ENCODE measurements around the gene ID3. TPM values are rescaled to one million over a fixed set of nuclear protein-coding genes. Genes with fewer than 3 reads are reported as not detected.
"Not testable (repeated sequence)": the region's sequence is repeated elsewhere in the genome, so short reads cannot be mapped to it uniquely, and the experiment has no call there.

The ID3 gene
- polyA plus RNA-seq, 10 donors, result 37.3 to 88.9 (median 60.3) TPM

DNA sequence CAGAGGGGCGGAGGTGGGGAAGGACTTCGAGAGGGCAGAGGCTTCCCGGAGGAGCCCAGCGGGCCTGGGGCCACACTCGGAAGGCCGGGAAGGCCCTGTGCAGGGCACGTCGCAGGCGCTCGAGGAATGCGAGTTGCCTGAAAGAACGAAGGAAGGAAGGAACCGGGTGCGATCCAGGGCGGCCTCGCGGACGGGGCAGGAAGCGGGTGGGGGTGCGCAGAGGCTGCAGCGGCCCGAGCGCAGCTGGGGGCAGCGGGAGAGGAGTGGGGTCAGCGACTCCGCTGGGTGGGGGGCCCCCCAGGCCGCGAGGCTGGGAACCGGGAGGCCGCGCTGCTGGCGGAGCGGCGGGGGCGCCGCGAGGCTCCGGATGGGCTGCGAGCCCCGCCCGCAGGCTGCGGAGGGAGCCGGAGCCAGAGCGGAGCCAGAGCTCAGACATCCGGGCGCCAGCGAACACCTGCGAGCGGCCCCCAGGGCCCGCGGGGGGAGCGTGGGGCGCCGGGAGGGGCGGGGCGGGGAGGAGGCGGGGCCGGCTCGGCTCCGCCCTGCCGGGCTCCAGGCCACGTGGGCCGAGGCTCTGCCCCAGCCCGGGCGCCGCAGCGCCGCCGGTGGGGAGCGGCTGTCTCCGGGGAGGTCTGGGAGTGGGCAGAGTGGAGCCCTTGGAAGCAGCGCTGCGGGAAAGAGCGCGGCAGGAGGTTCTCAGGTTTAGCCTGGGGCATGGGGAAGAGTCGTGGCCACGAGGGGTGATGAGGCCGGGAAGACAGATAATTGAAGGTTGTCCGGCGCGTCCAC lies 4.6 kb downstream of the ID3 start:
- DNase-seq, result peak; percentile 89 to 92 (median 91)

DNA sequence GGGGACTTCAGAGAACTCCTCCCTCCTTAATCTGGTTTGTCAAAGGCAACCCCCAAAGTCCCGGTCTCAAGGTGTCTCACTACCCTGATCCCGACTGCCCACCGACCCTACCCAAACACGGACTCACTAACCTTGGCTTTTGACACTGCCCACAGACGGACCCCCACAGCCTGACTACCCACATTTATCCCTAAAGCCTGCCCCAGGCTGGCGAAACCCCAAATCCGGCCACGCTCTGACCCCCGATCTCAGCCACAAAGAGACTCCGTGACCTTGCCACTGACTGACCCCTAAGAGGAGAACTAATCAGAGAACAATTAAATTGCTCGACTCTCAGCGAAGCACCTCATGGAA lies 5.2 kb downstream of the ID3 start:
- no peak for DNase-seq

DNA sequence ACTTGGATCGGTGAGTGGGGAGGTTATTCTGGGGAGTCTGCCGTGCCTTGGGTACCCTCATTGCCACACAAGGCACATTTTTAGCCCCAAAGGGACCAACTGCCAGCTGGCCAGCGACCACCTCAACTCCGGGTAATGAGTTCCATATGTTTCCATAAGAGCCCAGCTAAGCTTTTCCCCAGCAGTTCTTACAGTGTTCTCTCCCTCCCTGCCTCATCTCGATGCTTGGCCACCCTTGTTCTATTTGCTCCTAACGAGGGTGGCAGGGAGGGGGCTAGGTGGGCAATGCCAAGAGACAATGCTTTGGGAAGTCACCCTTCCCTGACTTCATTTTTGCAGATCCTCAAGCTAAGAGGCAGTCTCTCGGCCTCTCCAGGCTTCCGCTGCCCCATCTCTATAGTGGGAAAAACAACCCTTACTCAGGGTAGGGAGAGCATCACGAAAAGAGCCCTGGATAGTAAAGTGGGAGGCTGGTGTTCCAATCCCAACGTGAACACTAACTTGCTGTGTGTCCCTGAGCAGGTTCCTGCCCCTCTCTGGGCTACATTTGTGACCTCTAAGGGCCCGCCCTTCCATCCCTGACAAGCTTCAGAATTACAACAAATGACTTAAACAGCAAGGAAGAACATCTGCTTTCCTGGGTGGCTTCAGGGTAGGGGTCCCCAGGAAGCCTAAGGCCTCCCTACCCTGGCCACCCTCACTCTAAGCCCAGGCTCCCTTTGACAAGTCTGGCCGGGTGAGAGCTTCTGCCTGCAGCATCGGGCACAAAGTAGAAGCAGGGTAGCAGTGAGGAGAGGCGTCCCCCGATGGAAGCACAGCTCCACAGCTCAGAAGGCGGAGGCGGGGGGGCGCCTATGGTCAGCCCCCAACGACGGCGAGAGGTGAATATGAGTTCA lies 5.8 kb downstream of the ID3 start:
- peak in 1 of 3 donors; percentile 75 for DNase-seq

DNA sequence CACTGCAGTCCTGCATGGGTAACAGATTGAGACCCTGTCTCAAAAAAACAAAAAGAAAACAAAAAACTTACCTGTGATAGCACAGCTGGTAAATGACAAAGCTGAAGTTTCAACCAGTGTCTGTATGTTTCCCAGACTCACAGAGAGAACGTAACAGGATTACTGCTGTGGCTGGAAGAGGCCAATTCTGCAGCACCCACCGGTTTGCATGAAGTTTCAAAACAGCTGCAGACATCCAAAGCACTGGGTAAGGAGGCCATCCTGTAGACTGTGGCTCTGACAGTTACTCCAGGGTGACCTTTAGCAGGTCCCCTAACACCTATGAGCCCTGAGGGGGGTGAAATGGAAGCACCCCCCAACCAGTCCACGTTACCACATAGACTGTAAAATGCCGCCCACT lies 7.5 kb downstream of the ID3 start:
- DNase-seq, result no peak

DNA sequence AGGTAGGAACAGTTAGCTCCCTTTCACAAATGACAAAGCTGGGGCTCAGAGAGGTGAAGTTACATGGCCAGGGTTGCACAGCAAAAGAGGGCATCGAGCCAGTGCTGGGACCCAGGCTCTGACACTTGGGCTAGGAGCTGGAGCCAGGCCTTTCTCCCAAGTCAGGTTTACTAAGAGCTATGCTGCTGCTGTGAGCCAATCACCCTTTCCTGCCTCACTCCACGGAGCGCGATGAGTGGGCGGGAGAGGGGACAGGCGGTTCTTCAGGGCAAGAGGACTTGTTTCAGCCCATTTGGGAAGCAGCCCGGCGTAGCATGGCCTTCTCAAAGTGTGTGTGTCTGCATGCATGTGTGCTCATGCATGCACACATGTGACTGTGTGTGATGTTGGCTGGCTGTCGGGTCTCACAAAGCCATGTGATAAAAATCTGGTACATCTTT lies 10.6 kb downstream of the ID3 start:
- DNase-seq, result no peak

DNA sequence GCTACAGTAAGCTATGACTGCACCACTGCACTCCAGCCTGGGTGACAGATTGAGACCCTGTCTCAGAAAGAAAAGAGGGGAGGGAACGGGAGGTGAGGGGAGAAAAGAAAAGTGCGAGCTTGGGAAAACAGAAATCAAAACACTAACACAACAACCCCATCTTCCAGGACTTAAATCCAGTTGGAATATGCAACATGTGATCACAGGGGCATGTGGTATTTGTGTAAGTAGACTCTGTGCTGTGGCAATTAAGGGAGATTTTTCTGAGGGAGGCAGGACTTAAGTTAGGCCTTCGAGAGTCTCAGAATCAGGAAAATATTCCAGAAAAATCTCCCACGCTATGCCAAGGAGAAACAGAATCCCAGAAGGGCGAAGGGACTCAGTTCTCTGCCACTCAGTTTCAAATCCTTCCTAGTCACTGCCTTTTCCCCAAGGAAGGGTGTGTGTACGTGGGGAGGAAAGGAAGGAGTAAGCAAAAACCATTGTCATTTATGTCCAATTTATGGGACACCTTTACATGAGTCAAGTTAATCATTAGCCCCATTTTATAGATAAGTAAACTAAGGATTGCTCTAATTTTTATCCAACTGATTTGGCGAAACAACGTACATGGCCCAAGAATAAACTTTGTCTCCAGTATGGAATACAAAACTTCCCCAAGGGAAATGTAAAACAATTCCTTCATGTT lies 12.3 kb downstream of the ID3 start:
- DNase-seq, result no peak

DNA sequence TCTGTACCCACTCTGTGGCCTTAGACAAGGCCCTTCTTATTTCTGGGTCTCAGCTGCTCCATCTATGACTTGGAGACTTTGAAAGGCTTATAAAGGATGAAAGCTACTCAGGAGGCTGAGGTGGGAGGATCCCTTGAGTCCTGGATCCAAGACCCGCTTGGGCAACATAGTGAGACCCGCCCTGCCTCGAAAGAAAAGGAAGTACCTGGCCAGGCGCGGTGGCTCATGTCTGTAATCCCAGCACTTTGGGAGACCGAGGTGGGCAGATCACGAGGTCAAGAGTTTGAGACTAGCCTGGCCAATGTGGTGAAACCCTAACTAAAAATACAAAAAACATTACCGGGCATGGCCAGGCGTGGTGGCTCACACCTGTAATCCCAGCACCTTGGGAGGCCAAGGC lies 13.4 kb downstream of the ID3 start:
- DNase-seq, result no peak

DNA sequence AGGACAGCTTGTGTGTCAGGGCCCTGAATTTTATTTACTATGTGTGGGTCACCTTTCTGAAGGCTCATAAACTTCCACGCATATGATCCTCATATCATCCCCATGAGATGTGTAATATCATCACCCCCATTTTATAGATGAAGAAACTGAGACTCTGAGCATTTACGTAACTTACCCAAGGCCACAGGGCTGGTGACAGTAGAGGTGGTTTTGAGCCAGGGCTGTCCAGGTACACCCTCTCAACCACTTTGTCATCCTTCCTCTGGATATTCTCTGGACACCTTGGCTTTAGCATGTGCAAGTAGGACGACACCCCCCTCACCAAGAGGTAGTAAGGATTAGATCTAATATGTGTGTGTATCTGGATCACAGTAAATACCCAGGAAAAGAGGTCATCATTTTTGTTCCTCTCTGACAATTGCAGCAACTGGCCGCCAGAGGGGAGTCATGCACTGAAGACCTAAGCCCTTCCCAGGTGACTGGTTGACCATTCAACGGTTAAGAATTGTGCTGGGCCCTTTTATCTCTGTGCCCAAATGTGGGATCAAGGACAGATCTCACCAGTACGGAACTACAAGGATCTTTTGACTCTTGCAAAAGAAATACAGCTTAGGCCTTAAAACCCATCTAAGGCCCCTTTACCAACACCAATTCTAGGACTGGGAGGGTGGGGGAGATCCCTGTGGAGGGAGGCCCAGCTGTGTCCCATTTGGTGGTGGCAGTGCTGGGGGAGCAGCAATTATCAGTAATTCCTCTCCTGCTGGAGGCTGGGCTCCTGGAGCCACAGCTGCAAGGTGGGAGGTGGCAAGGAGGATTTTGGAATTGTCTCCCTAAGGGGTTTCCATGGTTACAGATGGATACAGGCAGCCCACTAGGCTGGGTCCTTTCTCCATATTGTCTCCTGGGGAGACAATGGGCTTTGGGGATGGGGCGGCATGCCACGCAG lies 14.6 kb downstream of the ID3 start:
- peak; percentile 71 to 88 (median 84) for DNase-seq

DNA sequence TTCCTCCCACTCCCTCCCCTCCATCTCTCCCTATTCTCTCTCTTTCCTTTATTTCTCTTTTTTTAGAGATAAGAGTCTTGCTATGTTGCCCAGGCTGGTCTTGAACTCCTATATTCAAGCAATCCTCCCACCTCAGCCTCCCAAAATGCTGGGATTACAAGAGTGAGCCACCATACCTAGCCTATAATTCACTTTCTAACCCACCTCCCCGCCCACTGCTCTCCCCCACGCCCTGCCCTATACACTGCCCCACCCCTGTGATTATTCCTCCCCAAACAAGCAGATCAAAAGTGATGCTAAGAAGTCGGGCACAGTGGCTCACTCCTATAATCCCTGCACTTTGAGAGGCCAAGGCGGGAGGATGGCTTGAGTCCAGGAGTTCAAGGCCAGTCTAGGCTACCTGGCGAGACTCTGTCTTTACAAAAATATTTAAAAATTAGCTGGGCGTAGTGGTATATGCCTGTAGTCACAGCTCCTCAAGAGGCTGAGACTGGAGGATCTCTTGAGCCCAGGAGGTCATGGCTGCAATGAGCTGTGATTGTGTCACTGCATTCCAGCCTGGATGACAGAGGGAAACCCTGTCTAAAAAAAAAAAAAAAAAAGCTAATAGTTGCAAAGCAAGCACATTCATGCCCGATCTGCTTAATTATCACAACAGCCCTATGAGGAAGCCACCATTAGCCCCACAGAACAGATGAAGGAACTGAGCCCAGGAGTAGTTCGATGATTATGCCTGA lies 15.4 kb downstream of the ID3 start:
- no peak for DNase-seq

DNA sequence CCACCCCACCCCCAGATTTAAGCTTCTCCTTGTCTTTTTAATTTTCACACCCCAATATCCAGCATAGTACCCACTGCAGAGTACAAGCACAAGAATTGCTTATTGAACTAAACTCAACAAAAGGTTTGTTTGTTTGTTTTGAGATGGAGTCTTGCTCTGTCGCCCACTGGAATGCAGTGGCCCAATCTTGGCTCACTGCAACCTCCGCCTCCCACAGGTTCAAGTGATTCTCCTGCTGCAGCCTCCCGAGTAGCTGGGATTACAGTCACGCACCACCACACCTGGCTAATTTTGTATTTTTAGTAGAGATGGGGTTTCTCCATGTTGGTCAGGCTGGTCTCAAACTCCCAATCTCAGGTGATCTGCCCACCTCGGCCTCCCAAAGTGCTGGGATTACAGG lies 16.4 kb downstream of the ID3 start:
- DNase-seq, result not testable (repeated sequence)

DNA sequence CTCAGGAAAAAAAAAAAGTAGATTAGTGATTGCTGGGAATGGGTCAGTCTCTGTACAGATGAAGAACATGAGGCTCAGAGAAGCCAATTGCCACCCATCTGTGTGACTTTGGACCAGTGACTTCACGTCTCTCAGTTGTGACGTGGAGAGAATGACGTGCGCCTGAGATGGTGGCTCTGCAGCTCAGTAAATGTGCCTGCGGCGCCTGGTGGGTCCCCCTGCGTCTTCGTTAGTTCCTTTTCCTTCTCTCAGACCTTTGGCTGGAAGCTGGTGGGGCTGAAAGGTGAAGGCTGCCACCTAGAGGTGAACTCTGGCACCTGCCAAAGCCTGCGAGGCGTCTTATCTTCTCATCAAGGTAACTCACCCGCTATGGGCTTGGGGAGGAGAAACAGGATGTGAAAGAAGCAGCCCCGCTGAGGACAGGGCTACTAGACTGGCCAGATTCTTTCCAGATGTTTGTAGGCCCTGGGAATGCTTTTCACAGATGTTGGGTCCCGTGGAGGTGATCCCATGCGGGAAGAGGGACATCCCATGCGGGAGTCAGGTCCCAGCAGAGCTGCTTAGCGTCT lies 19.5 kb downstream of the ID3 start:
- peak; percentile 88 to 94 (median 90) for DNase-seq

DNA sequence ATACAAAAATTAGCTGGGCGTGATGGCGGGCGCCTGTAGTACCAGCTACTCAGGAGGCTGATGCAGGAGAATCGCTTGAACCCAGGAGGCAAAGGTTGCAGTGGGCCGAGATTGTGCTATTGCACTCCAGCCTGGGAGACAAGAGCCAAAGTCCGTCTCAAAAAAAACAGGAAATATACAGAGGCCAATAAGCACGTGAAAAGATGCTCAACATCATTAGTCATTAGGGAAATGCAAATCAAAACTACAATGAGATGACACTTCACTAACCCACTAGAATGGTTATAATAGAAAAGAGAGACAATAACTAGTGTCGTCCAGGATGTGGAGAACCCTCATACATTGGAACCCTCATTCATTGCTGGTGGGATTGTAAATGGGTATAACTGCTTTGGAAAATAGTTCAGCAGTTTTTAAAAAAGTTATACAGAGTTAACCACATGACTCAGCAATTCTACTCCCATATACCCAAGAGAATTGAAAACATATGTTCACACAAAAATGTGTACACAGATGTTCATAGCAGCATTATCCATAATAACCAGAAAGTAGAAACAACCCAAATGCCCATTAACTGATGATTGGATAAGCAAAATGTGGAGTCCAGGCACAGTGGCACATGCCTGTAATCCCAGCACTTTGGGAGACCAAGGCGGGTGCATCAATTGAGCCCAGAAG lies 21.9 kb downstream of the ID3 start:
- peak in 1 of 3 donors; percentile 43 for DNase-seq

DNA sequence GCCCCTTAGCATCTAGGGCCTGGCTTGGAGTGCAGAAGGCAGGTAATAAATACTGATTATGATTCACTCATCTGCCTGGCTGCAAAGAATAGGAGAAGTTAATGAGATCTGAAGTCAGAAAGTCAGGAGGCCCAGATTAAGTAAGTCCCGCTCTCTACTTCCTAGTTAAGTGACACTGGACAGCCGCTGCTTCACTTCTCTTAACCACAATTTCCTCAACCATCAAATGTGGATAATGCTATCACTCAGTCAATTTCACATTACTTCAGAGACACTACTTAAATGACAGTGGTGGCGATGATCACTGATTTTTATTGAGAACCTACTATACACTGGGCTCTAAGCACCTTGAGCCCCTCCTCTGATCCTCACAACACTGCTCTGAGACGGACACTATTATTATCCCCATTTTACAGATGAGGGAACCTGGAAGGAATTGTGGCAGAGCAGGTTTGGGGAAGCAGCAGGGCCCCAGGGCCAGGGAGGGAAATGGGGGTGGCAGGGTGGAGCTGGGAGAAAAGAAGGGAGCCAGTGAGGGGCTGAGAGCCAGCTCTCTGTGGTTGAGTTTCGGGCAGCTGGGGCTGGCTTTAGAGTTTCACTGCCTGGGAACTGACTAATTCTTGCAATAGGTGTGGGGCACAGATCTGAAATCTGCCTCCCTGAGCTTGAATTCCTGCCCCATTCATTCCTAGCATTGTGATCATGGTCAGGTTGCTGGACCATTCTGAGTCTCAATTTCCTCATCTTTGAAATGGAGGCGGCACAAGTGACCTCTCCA lies 25.9 kb downstream of the ID3 start:
- no peak for DNase-seq

DNA sequence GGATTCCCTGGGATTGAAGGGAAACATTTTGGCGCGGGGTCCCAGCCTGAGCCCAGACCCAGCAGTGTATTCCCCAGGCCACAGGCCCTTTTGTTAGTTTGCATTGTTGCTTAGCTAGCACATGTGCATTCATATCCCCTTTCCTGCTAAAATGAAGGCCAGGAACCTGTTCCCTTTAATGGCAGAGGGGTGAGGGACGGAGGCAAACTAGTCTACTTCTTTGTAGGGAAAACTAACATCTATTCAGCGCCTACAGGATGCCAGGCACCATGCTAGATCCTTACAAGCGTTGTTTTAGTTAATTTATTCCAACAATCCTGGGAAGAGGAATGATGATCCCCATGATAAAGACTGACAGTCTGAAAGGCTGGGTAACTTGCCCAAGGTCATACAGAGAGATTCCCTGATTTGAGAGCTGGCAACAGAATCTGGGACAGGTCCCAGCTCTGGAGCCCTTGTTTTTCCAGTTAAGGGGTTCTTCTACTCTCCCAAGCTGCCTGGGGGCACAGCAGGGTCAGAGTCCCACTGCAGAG lies 27.7 kb downstream of the ID3 start:
- DNase-seq, result no peak

DNA sequence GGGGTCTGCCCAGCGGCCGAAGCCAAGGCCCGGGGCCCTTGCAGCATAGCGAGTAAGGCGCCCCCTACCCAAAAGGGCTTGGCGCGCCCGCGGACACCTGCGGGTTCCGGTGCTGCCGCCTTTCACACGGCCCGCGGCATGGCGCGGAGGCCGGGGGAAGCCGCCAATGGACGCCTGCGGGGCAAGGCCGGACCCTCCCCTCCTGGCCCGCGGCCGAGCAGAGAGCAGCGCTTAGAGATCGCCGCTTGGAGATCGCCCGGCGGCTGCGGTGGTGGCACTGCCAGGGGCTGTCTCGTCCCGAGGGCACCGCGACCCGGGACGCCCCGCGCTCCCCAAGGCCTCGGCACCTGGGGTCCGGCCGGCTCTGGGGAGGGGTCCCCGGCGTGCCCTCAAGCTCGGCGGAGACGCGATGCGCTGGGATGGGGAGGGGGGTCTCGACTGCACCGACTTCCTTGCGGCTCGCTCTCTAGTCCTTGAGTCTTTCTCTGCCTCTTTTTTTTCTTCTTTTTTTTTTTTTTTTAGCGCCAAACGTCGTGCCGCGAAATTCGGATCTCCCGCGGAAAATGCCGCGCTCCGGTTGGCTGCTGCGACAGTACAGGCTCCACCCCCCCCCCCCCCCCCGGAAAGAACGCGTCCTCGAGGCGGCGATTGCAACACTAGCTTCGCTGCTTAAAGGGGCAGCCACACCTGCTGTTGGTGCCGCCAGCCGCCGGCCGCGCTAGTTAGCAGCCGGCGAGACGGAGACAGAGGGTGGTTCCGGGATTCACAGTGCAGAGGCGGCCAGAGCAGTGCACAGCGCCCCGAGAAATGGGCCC lies 28.3 kb downstream of the ID3 start, which contains the start of gene E2F2:
E2F2 (minus strand) TSS at position 487 of the 815 bp plus-strand sequence; CDS start at position 47, 440 bp downstream.
- DNase-seq, result peak; percentile 81 to 95 (median 91)

DNA sequence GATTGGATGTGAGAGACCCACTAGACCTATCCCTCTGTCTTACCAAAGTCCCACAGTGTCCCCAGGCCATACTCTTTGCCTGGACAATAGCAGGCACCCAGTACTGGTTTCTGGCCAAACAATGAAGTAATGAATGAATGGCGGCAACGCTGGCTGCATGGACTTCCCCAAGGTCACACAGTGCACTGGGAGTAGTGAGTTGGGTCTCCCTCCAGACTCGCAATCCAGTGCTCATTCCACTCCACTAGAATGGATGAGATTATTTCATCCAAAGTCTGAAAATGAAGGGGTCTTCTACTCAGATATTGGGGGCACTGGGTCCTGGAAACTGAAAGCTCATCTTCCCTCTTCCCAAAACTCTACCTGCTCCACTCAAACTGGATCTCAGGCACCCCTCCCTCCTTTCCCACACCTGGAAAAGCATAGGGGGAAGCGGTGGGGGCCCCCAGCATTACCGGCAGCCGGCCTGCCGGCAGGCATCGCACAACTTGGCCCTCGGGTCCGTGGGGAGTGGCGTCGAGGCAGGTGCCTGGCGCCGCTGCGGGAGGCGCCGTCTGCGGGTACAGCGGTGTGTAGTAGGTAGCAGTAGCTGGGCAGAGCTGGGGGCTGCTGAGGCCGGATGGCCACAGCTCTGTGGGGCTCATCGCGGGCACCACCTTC lies 29.1 kb downstream of the ID3 start:
- no peak for DNase-seq

Data from muscle of back (tissue), 11 donors.